GM18517 (cell line): Measurements from ENCODE around the gene ENOX1.
"Not testable (repeated sequence)": the region's sequence is repeated elsewhere in the genome, so short reads cannot be mapped to it uniquely, and the experiment has no call there.

Experiments used
- ATAC-seq: cut with Tn5 transposase; IDR thresholded peaks from one replicate; pipeline ENCODE4 v1.9.1; 2021; ENCODE audit warnings: mild to moderate bottlenecking, moderate library complexity; ENCODE audit not compliant: unreplicated experiment

Gene ENOX1

GRCh38 chr13:43441899-43442499 lies 344.8 kb downstream of the ENOX1 start:
- no peak for ATAC-seq

DNA sequence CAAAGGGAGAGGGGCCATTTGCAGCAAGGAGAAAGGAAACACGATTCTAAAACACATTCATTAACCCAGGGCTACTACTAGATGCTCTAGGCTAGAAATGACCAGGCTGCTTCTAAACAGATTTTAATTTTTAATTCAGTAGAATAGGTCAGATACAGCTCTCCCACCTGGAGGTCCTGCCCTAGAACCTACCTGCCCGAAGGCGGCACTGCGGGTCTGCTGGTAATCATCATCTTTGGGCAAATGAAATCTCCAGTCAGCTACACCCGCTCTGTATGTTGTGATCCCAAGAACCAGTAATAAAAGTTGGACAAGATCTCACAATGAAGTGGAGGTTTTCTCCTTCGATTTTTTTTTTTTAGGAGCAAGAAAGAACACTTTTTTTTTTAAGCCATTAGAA lies 345.3 kb downstream of the ENOX1 start:
- no peak for ATAC-seq

DNA sequence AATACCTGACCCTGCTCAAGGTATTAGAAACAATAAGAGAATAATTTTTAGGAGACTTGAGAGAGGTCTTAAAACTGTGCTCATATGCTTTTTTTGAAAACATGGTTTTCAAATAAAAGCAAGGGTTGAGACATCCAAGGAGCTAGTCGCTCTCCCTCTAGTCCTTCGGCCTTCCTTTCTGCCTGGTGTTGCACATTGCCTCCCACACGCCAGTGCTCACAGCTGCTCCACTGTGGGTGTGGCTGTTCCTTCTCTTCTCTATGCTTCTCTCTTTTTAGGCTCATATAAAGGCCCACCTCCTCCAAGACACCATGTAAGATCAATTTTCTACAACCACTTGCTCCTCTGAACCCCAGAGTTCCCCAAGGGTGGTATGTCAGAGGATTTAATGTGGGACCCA lies 352.6 kb downstream of the ENOX1 start:
- ATAC-seq: no peak

GRCh38 chr13:43433691-43434141 lies 353.1 kb downstream of the ENOX1 start:
- no peak for ATAC-seq

GRCh38 chr13:43432958-43433357 lies 353.8 kb downstream of the ENOX1 start:
- ATAC-seq: no peak

DNA sequence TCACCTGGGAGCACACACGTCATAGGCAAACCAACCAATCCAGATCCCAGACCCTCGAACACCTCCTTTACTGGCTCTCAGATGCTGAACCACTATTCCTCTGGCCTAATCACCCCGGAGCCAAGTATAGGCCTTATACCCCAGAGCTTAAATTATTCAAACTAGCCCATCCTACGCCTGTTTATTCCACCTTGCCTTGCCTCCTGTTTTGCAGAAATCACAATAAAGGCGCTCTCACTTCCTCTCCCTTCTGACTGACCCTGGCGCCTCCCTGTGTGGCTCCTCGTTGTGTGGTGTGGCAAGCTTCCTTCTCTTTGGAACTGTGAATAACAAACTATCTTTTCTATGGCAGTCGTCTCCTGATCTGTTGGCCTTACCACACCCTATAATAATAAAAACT lies 354.9 kb downstream of the ENOX1 start:
- no peak for ATAC-seq

- ATAC-seq: no peak
These were observed 355.5 kb downstream of the ENOX1 start for GRCh38 chr13:43431290-43431716.

- ATAC-seq: no peak
These were observed 358.1 kb downstream of the ENOX1 start for GRCh38 chr13:43428545-43429296.

GRCh38 chr13:43426355-43426754 lies 360.4 kb downstream of the ENOX1 start:
- ATAC-seq: no peak

DNA sequence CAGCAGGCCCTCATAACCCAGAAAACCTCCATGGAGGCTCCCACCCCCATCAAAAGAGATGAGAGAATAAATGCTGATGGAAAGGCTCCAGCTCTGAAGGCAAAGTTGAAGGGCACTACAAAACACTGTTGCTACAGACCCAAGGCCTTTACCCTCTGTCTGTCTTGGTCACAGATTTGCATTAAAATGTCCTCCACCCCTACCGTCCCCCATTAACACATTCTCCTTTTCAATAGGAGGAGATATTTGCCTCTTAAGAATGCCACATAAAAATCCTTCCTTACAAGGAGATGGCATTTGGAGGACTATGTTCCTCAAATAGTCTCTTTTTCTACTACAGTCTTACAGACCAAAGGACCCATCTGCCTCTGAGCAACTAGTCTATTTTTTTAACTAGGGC lies 361.5 kb downstream of the ENOX1 start:
- no peak for ATAC-seq

DNA sequence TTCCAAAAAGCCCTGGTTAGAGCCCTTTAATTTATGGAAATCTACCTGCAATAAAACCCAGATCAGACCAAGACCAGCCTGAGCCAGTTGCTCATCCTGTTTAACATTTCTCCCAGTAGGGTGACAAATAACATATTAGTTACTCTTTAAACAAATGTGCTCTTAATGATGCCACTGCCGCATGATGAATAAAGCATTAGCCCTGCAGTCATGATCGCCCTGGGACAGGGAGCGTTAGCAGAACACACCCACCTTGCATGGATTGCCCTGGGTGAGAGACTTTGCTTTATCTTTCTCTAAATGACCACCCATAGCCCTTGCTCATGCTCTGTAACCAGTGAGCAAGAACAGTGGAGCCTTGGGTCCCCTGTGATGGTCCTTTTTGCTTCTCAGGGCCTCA lies 362.4 kb downstream of the ENOX1 start:
- ATAC-seq: no peak

GRCh38 chr13:43422116-43422515 lies 364.7 kb downstream of the ENOX1 start:
- no peak for ATAC-seq

DNA sequence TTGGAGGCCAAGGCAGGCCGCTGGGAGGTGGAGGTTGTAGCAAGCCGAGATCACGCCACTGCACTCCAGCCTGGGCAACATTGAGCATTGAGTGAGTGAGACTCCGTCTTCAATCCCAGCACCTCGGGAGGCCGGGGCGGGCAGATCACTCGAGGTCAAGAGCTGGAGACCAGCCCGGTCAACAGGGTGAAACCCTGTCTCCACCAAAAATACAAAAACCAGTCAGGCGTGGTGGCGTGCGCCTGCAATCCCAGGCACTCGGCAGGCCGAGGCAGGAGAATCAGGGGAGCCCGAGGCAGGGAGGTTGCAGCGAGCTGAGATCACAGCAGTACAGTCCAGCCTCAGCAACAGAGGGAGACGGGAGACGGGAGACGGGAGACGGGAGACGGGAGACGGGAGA lies 369.9 kb downstream of the ENOX1 start:
- not testable (repeated sequence) for ATAC-seq

- not testable (repeated sequence) for ATAC-seq
These were observed 370.4 kb downstream of the ENOX1 start for GRCh38 chr13:43416408-43416807.

DNA sequence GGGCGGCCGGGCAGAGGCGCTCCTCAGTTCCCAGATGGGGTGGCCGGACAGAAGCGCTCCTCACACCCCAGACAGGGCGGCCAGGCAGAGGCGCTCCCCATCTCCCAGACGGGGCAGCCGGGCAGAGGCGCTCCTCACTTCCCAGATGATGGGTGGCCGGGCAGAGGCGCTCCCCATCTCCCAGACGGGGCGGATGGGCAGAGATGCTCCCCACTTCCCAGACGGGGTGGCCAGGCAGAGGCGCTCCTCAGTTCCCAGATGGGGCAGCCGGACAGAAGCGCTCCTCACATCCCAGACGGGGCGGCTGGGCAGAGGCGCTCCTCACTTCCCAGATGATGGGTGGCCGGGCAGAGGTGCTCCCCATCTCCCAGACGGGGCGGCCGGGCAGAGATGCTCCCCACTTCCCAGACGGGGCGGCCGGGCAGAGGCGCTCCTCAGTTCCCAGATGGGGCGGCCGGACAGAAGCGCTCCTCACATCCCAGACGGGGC lies 370.8 kb downstream of the ENOX1 start:
- not testable (repeated sequence) for ATAC-seq

DNA sequence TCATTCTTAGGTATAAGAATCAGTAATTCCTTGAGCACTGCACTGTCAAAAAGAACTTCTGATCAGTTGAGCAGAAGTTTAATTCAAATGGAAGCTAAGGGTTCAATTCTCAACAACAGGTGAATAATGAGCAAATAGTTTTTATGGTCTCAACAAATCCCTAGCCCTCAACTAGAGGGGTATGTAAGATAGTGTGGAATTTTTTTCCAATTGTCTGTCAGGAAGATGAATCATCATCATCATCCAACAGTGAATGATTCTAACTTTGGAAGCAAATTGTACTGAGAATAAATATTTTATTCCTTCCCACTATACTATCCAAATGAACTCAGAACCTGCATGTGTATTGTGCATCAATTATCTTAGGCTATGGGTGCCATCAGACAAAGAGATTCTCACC lies 372.7 kb downstream of the ENOX1 start:
- ATAC-seq: no peak

DNA sequence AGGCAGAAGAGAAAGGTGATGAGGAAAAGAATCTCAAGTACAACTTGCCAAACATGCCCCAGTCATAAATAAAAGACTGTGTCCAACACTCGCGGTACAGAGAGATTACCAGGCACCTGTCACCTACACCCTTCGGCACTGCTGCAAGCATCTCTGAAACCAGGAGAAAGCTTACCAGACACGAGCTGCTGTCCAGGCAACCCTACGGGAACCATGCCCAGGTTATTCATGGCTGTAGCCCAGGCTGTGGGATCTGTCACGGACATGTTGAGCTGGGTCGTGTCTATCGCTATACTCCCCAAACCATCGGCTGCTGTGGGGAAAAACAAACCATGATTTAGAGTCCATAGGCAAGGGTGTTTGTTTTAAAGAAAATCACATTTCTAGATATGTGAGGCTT lies 375.0 kb downstream of the ENOX1 start:
- ATAC-seq: no peak

DNA sequence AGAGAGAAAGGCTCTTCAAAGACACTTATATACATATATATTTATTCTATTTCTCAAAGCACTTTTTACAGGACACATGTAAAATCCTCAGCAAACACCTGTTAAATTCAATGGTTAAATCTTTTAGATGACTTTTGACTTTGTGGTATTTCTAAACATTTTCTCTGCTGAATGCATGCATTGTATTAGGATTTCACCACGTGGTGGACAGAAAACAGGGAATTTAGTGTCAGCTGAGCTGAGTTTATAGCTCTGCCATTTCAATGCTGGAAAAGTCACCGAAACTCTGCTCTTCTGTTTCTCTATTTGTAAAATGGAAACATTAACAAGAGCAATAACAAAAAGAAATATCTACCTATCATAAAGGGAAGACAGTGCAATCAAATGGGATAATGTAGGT lies 375.6 kb downstream of the ENOX1 start:
- no peak for ATAC-seq

DNA sequence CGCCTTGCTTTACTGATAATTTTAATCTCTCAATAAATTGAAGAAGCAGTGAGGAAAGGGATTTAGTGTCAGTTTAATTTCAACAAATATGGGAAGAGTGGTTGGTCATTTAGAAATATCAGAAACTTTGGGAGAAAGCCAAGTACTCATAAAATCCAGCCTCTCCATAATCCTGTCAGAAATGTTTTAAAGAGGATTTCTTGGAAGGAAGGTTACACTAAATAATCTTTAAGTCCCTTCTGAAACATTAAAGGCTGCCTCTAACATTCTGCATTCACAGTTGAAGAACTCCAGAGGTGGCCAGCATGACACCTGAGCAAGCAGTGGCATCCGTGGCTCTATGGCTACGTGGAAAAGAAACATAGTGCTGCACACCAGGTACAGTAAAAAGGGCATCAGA lies 378.5 kb downstream of the ENOX1 start:
- ATAC-seq: no peak

- ATAC-seq: no peak
These were observed 379.7 kb downstream of the ENOX1 start for GRCh38 chr13:43407023-43407581.

DNA sequence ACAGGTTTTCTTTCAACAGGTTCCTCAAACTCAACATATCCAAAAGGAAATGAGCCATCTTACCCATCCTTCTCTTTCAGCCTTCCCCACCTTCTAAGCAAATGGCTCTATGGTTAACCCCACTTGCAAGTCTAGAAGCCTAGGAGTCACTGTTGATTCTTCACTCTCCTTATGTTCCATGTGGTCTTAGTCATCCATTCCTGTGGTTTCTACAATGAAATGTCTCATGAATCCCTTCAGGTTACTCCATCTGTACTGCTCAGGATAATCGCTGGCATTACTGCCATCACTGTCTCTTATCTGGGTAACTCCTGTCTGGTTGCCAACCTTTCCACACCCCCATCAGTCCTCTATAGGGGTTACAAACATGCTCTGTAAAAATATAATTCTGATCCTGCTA lies 381.3 kb downstream of the ENOX1 start:
- no peak for ATAC-seq

GRCh38 chr13:43402380-43402779 lies 384.4 kb downstream of the ENOX1 start:
- no peak for ATAC-seq
